Epithelial cell of esophagus (primary cell): Measurements from ENCODE around the gene NFE2.

Source experiments
- DNase-seq: peaks from one replicate; pipeline ENCODE4 v3.0.0; 2010; ENCODE audit warnings: low read depth
- H3K4me3 ChIP-seq: 2 replicates; pipeline ENCODE4 v1.5.1; 2011; ENCODE audit warnings: mild to moderate bottlenecking, low read length, control low read depth
- TF ChIP-seq, protein P1 (sequence below): IDR thresholded peaks from 2 replicates; pipeline ENCODE4 v1.5.1; 2011; ENCODE audit warnings: low read depth, mild to moderate bottlenecking, low read length, control low read depth, inconsistent platforms; ENCODE audit not compliant: insufficient read depth; ENCODE audit errors: missing control alignments

The NFE2 gene

DNA sequence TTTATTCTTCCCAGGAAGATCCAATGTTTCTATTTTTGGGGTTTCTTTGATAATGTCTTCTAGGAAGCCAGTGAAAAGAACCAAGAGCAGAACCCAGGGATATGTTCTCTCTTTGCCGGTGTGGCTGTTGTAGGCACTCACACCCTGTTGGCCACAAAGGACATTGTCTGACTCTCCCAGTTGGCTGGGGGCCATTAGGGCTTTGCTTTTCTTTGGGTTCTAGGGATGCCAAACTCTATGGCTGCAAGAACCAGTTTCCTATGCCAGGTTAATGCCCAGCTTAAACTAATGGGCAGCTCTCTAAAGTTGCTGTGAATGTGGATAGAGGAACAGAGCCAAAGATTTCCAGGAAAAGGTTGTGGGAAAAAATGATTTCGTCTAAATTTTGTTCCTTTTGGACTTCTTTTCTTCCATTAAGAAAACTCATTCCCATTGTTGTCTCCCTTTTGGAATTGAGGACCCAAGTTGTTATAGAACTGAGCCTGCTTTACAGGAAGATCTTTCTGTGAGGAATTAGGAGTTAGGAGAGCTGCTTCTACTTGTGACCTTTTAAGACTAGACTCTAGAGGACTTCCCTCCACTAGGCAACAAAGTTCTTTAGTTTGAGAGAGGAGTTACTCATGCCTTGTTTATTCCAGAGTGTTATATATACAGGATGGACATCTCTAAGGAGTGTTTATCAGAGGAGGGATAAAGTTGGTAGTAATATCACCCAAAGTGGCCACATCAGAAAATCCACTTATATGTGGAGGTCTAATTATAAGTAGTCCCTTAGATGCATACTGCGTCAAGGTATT, 37.2 kb upstream of the NFE2 start:
- TF ChIP-seq, protein P1, sequence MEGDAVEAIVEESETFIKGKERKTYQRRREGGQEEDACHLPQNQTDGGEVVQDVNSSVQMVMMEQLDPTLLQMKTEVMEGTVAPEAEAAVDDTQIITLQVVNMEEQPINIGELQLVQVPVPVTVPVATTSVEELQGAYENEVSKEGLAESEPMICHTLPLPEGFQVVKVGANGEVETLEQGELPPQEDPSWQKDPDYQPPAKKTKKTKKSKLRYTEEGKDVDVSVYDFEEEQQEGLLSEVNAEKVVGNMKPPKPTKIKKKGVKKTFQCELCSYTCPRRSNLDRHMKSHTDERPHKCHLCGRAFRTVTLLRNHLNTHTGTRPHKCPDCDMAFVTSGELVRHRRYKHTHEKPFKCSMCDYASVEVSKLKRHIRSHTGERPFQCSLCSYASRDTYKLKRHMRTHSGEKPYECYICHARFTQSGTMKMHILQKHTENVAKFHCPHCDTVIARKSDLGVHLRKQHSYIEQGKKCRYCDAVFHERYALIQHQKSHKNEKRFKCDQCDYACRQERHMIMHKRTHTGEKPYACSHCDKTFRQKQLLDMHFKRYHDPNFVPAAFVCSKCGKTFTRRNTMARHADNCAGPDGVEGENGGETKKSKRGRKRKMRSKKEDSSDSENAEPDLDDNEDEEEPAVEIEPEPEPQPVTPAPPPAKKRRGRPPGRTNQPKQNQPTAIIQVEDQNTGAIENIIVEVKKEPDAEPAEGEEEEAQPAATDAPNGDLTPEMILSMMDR = no peak
- no peak for DNase-seq
- H3K4me3 ChIP-seq = no peak overlapping the region

DNA sequence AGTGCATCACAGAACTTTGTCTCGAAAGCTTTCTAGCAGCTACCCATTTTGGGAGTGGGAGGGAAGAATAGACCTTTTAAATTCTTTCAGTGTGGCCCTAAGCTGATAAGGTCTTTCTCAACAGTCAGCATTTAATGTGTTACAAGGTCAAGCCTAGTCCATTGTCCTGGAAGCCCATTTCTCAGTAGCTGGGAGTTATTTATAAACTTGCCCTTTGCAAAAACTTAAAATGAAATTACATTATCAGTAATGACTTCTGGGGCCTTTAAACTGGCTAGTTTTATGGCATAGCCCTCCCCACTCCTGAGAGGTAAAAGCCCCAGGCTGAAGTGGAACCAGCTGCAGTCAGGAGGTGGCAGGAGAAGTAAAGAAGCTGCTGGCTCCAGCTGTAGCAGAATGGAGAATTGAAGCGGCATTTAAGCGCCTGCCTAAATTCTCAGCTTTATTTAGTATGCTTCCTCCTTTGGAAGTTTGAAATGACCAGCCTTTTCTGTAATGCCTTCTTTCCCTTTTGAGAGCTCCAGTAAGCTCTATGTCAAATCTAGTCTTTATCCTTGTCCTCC, 36.5 kb upstream of the NFE2 start:
- no peak overlapping the region for H3K4me3 ChIP-seq
- TF ChIP-seq, protein P1 = no peak
- no peak for DNase-seq

DNA sequence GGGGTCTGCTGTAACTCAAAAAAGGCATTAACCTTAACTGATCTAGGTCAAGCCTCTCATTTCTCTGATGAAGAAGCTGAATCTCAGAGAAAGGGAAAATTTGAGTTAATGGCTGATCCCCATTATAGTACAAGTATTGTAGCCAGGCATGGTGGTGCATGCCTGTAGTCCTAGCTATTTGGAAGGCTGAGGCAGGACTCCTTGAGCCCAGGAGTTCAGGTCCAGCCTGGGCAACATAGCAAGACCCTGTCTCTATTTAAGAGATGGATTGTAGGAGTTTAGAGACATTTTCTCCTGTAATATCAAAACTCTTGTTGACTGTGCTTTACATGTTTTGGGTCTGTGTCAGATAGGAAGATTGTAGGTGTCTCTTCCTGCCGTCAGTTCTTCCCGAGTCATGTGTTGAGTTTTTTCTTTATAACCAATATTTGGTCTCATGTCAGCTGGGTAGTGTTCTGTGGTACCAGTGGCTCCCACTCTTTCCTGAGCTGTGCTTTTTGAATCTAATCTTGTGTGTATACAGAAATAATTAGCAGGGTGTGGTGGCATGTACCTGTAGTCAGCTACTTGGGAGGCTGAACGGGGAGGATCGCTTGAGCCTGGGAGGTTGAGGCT, 32.7 kb upstream of the NFE2 start:
- no peak overlapping the region for H3K4me3 ChIP-seq
- no peak for DNase-seq
- TF ChIP-seq, protein P1 = no peak

DNA sequence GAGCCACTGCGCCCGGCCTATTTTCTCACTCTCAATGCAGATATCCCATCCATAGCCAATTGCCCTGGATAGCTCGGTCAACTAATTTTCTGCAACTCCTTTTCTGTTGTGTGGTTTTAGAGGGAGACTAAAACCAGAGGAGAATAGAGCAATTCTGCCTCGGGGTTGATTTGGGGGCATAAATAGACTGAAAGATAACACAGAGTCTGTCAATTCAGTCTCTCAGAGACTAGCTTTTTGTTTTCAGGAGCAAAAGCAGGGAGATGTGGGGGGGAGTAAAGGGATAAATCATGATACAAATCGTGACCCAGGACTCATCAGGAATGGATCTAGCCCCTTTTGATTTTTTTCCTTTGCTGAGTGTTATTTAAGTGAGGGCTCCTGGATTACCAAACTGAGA, 30.6 kb upstream of the NFE2 start:
- DNase-seq = no peak
- no peak overlapping the region for H3K4me3 ChIP-seq
- TF ChIP-seq, protein P1 = no peak

DNA sequence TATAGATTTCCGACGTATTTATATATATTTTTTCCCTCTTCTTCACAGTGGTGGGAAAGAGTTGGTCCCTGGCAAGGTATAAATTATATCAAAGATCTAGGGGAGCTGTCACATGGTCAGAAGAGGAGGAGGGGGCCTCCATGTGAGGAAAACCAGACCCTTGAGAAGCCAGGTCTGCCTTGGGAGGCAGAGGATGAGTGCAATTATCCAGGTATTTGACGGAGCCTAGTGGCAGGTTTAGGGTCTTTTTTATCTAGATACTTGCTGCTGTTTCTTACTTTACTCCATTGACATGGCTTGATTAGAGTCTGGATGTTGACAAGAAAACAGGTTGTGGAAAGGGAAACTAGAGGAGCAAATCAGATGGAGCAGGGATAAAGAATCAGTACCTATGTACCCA, 29.6 kb upstream of the NFE2 start:
- H3K4me3 ChIP-seq = no peak overlapping the region
- TF ChIP-seq, protein P1 = no peak
- no peak for DNase-seq

DNA sequence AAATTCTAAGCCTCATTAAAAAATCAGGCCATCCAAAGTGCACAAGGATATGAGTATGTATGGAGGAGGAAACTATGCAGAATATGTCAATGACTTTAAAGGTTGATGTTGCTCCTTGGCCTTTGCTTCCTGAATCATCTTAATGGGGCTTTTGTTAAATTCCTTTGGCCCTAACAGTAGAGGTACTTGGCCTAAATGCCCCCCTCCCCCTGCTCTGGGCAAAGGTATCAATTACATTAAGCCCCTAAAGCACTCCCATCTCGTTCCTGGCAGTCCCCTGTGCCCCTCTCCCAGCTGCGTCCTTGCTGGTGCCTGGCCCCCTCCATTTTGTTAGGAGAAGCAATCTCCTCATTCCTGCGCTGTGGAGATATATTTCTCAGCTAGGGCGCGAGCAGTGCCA, 28.9 kb upstream of the NFE2 start:
- no peak overlapping the region for H3K4me3 ChIP-seq
- DNase-seq = no peak
- TF ChIP-seq, protein P1 = no peak
